Stimulated activated naive CD8-positive, alpha-beta T cell treated with anti-CD3 and anti-CD28 coated beads, Interleukin-15, Interleukin-2, amounts not matched to agents 100 ng/mL and 50 ng/mL, for 24 hours (primary cell): ENCODE data around the gene SLC34A1.
"Not testable (repeated sequence)": the region's sequence is repeated elsewhere in the genome, so short reads cannot be mapped to it uniquely, and the experiment has no call there.

Source experiments
- H3K27ac Mint-ChIP-seq: one replicate; pipeline ENCODE4 v1.8.0; 2021; ENCODE audit warnings: mild to moderate bottlenecking, mixed read lengths
- H3K27me3 Mint-ChIP-seq: one replicate; pipeline ENCODE4 v1.8.0; 2021; ENCODE audit warnings: mixed read lengths
- H3K36me3 Mint-ChIP-seq: one replicate; pipeline ENCODE4 v1.8.0; 2021; ENCODE audit warnings: low read depth, mixed read lengths
- H3K4me1 Mint-ChIP-seq: one replicate; pipeline ENCODE4 v1.8.0; 2021; ENCODE audit warnings: low read depth, mixed read lengths
- H3K4me3 Mint-ChIP-seq: one replicate; pipeline ENCODE4 v1.8.0; 2021; ENCODE audit warnings: mild to moderate bottlenecking, mixed read lengths
- H3K9me3 Mint-ChIP-seq: one replicate; pipeline ENCODE4 v1.8.0; 2021; ENCODE audit warnings: mixed read lengths

Gene SLC34A1, protein sequence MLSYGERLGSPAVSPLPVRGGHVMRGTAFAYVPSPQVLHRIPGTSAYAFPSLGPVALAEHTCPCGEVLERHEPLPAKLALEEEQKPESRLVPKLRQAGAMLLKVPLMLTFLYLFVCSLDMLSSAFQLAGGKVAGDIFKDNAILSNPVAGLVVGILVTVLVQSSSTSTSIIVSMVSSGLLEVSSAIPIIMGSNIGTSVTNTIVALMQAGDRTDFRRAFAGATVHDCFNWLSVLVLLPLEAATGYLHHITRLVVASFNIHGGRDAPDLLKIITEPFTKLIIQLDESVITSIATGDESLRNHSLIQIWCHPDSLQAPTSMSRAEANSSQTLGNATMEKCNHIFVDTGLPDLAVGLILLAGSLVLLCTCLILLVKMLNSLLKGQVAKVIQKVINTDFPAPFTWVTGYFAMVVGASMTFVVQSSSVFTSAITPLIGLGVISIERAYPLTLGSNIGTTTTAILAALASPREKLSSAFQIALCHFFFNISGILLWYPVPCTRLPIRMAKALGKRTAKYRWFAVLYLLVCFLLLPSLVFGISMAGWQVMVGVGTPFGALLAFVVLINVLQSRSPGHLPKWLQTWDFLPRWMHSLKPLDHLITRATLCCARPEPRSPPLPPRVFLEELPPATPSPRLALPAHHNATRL

DNA sequence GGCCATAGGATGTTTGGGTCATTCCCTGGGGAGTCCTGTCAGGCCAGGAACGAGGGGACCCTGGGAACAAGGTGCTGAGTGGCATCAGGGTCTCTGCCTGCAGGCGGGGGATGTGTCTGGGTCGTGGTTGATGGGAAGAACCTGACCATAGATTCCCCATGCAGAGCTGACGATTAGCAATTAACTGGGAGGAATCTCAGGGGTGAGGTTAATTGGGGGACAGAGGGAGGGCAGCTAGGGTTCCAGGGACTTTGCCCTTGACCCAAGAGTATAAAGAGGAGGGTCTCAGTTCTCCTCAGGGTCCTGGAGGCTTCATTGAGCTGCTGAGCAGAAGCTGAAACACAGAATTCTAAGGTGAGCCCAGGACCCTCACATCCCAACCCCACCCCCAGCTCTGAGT lies at the start of gene SLC34A1:
SLC34A1 (plus strand) TSS at position 301 of the 400 bp plus-strand sequence. CDS start 1,308 bp downstream, outside the sequence.
- Mint-ChIP-seq H3K36me3 (no peaks in the 10 kb centered on the region), H3K27me3 (no peaks in the 10 kb centered on the region), H3K4me1 (peaks cover 34% of the 10 kb centered on the region), H3K9me3 (no peaks in the 10 kb centered on the region), H3K27ac (no peak within 1 kb of the TSS), H3K4me3 (no peak within 1 kb of the TSS)

DNA sequence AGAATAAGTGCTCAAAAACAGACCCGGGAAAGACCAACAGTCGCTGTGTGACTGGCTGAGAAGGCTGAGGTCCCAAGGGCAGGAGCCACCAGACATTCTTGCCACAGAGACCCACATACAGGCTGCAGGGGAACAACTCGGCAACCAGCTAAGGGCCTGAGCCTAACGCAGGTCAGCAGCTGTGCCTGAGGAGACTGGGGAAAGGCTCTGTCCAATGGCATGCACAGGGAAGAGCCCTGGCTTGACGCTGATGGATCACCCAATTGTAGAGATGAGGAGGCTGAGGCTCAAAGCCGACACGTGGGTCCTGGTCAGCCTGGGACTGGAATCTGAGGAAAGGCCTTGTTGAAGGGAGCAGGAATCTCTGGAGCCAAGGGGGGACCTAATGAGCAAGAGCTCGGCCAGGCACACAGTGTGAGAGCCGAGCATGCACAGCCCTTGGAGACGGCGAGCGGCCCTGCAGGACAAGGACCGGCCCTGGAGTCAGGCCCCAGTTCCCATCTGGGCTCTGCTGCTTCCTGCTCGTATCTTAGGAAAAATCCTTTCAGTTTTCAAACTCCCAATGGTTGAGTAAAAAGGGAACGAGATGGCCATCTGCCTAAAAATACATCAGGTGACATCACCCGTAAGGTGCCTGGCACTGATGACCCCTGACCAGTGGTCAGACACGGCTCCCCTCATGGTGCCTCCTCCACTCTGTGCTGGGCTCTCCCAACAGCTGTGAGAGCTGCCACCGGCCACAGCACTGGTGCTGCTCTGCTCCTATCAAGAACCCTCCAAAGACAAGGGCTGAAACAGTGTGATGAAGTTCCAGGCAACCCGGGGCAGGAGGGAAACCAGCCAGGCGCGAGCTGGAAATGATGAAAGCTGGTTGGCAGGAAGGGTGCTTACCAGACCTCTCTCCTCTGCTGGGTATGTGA lies 49.2 kb upstream of the SLC34A1 start:
- H3K27ac Mint-ChIP-seq = no peak overlapping the region
- no peak overlapping the region for H3K4me3 Mint-ChIP-seq
- peaks cover 46% of the 10 kb centered on the region for H3K36me3 Mint-ChIP-seq
- H3K4me1 Mint-ChIP-seq = peaks cover 21% of the 10 kb centered on the region
- no peaks in the 10 kb centered on the region for H3K9me3 Mint-ChIP-seq
- no peaks in the 10 kb centered on the region for H3K27me3 Mint-ChIP-seq

DNA sequence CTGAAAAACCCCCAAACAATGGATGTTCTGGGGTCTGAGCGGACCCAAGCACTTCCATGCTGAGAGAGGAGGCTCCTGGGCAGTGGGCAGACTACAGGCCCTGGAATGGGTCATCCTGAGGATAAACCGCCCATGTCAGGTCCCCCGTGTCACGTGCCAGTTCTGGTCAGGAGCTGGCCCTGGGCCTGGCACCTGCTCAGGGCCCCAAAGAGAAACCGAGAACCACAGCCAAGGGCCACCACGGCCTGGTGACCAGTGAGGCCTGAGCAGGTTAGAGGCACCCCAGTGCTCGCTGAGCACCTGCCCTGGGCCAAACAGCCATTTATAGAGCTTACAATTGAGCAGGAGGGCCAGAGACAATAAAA lies 48.6 kb upstream of the SLC34A1 start:
- peaks cover 21% of the 10 kb centered on the region for H3K4me1 Mint-ChIP-seq
- H3K27ac Mint-ChIP-seq = no peak overlapping the region
- no peaks in the 10 kb centered on the region for H3K27me3 Mint-ChIP-seq

DNA sequence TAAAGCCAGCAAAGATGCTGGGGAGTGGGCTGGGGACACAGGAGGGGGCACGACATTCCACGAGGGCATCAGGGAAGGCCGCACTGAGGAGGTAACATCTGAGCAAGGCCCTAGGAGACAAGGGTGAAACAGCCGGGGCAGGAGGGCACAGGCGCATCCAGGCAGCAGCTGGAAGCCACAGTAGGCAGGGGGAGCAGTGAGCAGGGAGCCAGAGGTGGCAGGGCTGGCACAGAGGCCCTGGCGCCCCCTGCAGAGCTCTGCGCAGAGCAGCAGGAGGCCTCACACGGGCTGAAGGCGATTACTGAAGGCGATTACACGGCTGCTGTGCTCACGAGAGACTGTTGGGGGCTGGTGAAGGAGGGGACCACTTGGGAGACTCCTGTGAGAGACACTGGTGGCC lies 48.1 kb upstream of the SLC34A1 start:
- no peaks in the 10 kb centered on the region for H3K27me3 Mint-ChIP-seq
- H3K4me1 Mint-ChIP-seq = peaks cover 16% of the 10 kb centered on the region
- H3K4me3 Mint-ChIP-seq = no peak overlapping the region
- H3K36me3 Mint-ChIP-seq = peaks cover 42% of the 10 kb centered on the region
- no peaks in the 10 kb centered on the region for H3K9me3 Mint-ChIP-seq
- peak overlapping the region; percentile 4 for H3K27ac Mint-ChIP-seq

More for the DNA sequence above, 48.6 kb upstream of the SLC34A1 start:
- peaks cover 43% of the 10 kb centered on the region for H3K36me3 Mint-ChIP-seq
- H3K4me3 Mint-ChIP-seq = no peak overlapping the region
- H3K9me3 Mint-ChIP-seq = no peaks in the 10 kb centered on the region

DNA sequence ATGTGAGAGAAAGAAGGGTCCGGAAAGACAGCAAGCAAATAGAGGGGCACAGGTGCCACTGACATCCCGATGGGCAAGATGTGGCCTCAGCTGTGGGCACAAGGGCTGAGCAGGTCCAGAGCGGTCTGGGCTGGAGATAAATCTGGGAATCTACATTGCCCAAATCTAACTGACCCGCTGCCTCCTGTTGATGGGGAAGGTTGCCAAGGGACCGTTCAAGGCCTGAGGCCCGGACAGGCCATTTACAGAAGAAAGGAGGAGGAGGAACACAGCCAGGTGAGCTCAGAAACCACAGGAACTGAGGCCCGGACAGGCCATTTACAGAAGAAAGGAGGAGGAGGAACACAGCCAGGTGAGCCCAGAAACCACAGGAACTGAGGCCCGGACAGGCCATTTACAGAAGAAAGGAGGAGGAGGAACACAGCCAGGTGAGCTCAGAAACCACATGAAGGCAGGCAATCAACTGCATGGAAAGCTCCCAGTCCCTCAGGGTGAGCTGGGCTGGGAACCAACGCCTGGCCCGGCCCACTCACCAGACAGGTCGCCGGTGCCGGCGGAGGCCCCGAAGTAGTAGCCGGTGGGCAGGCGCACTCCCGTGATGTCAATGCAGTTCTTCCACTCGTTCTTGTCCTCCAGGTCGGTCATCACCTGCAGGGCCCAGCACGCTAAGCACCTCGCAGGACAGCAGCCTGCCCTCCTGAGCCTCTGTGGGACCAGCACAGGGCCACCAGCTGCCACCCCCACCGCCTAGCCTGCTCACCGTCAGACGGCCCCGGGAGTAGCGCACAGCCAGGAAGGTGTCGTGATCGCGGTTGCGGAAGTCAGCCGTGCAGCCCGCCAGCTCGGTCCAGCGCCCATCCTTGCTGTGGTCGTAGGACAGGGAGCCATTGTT lies 47.4 kb upstream of the SLC34A1 start:
- H3K4me1 Mint-ChIP-seq = peaks cover 10% of the 10 kb centered on the region
- H3K27ac Mint-ChIP-seq = no peak overlapping the region
- no peak overlapping the region for H3K4me3 Mint-ChIP-seq
- no peaks in the 10 kb centered on the region for H3K27me3 Mint-ChIP-seq
- peaks cover 50% of the 10 kb centered on the region for H3K36me3 Mint-ChIP-seq
- no peaks in the 10 kb centered on the region for H3K9me3 Mint-ChIP-seq

DNA sequence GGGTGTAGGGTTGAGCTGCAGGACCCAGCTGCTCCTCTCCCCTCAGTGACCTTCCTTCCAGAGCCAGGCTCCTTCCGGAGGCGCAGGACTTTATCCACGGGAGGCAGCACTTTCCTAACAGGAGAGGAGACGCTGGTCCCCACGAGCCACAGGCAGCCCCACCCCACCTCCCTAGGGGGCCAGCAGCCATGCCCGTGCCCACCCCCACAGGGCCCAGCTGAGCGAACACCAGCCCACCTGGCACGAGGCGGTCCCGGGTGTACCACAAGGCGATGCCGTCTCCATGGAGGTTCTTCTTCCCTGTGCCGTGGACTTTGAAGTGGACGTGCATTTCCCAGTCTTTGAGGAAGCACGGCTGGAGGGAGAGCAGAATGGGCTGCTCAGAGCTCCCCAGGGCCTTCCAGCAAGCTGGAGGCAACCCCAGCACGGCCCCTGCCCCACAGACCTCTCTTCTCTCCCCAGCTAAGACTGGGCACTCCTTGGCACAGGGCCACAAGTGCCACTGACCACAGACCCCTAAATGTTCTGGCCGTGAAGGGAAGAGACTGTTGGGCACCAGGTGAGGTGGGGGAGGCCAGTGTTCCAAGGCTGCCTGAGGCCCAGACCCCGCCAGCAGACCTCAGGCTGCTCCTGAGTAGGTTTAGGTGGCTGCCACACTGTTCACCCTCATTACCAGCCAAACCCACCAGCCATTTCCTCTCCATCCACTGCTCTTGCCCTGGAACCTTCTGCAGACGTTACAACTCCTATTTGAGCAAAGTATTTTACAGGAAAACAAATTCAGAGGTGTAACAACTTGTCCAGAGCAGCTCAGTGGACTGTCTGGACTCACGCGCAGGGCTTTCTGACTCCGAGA lies 45.8 kb upstream of the SLC34A1 start:
- Mint-ChIP-seq H3K27ac (no peak overlapping the region), H3K4me3 (no peak overlapping the region), H3K36me3 (peaks cover 49% of the 10 kb centered on the region), H3K9me3 (no peaks in the 10 kb centered on the region), H3K27me3 (no peaks in the 10 kb centered on the region), H3K4me1 (peaks cover 11% of the 10 kb centered on the region)

DNA sequence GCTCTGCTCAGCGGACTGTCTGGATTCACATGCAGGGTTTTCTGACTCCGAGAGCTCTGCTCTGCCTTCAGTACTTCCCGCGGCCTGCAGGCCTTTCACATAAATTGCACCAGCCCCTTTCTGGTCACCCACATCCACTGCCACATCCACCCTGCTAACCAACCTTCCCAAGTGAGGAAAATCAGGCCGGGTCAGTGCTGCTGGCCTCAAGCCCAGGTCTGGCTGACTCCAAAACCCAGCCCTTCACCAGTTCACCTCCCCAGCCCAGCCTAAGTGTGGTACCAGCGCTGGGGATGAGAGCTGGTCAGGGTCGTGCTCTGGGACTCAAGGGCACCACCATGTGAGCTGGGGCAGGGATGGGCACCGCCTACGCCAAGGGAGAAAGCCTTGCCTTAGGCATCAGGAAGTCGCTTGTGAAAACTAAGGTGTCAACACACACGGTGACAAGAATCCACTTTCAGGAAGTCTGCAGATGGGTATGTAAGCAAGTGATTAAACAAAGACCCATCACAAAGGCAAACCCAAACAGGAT lies 45.1 kb upstream of the SLC34A1 start:
- Mint-ChIP-seq H3K36me3 (peaks cover 46% of the 10 kb centered on the region), H3K4me3 (no peak overlapping the region), H3K9me3 (no peaks in the 10 kb centered on the region), H3K27ac (no peak overlapping the region), H3K27me3 (no peaks in the 10 kb centered on the region), H3K4me1 (peaks cover 14% of the 10 kb centered on the region)

DNA sequence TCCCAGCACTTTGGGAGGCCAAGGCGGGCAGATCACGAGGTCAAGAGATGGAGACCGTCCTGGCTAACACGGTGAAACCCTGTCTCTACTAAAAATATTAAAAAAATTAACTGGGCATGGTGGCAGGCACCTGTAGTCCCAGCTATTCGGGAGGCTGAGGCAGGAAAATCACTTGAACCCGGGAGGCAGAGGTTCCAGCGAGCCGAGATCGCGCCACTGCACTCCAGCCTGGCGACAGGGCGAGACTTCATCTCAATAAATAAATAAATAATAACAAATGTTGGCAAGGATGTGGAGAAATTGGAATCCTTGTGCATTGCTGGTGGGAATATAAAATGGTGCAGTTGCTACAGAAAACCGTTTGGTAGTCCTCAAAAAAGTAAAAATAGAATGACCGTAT lies 41.2 kb upstream of the SLC34A1 start:
- H3K9me3 Mint-ChIP-seq, H3K27ac Mint-ChIP-seq, H3K4me3 Mint-ChIP-seq, H3K27me3 Mint-ChIP-seq: not testable (repeated sequence)
- H3K4me1 Mint-ChIP-seq = peaks cover 38% of the 10 kb centered on the region
- H3K36me3 Mint-ChIP-seq = peaks cover 52% of the 10 kb centered on the region

DNA sequence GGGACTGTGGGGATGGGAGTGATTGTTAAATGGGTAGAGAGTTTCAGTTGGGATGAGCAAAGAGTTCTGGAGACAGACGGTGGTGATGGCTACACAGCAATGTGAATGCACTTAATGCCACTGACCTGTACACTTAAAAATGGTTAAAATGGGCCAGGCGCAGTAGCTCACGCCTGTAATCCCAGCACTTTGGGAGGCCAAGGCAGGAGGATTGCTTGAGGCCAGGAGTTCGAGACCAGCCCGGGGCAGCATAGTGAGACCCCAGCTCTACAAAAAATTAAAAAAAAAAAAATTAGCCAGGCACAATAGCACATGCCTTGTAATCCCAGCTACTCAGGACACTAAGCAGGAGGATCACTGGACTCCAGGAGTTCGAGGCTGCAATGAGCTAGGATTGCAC lies 40.5 kb upstream of the SLC34A1 start:
- no peaks in the 10 kb centered on the region for H3K27me3 Mint-ChIP-seq

DNA sequence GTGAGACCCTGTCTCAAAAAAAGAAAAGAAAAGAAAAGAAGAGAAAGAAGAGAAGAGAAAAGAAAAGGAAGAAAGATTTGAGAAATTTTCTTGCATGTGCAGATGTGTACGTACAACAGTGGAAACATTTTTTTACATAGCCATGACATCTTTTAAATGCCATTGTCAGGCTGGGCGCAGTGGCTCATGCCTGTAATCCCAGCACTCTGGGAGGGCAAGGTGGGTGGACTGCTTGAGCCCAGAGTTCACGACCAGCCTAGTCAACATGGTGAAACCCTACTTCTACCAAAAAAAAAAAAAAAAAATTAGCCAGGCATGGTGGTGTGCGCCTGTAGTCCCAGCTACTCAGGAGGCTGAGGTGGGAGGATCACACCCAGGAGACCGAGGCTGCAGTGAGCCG lies 39.3 kb upstream of the SLC34A1 start:
- Mint-ChIP-seq H3K36me3 (peaks cover 56% of the 10 kb centered on the region), H3K4me1 (peaks cover 42% of the 10 kb centered on the region), H3K27me3 (no peaks in the 10 kb centered on the region), H3K27ac (no peak overlapping the region), H3K4me3 (no peak overlapping the region), H3K9me3 (no peaks in the 10 kb centered on the region)

More for the DNA sequence above, 40.5 kb upstream of the SLC34A1 start:
- H3K4me1 Mint-ChIP-seq = peaks cover 38% of the 10 kb centered on the region
- peaks cover 52% of the 10 kb centered on the region for H3K36me3 Mint-ChIP-seq
- no peak overlapping the region for H3K4me3 Mint-ChIP-seq
- H3K27ac Mint-ChIP-seq = no peak overlapping the region
- H3K9me3 Mint-ChIP-seq = no peaks in the 10 kb centered on the region

DNA sequence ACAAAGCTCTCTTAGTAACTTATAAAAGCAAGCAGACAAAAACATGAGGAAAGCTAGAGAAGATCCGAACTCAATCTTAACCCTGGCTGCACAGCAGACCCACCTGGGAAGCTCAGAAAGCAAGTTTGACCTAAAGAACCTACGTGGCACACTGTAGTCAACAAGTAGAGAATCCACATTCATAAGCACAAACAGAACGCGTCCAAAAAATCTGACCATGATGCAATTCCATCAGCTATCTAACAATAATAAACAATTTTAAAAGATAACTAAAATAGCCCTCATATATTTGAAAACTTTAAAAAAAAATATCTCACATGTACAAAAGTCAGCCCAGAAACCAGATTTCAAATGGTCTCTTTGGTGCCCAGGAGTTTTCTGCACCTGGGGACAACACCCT lies 37.4 kb upstream of the SLC34A1 start:
- no peak overlapping the region for H3K27ac Mint-ChIP-seq
- peaks cover 48% of the 10 kb centered on the region for H3K36me3 Mint-ChIP-seq
- H3K27me3 Mint-ChIP-seq = no peaks in the 10 kb centered on the region
- no peak overlapping the region for H3K4me3 Mint-ChIP-seq
- no peaks in the 10 kb centered on the region for H3K9me3 Mint-ChIP-seq
- H3K4me1 Mint-ChIP-seq = peaks cover 49% of the 10 kb centered on the region

DNA sequence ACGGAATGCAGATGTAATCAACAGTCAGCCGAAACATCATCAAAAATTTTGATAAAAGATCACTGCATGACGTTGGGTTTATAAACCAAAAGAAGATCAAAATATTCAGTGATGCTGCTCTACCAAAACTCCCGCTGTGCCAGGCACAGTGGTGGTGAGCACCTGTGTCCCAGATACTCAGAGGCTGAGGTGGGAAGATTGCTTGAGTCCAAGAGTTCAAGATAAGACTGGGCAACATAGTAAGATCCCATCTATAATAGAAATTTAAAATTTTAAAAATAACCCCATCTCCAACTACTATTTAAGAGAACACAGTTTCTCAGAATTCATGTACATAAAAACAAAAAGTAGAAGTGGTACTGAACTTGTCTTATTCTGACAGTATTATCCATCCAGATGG lies 36.5 kb upstream of the SLC34A1 start:
- no peaks in the 10 kb centered on the region for H3K27me3 Mint-ChIP-seq
- peaks cover 42% of the 10 kb centered on the region for H3K36me3 Mint-ChIP-seq
- no peak overlapping the region for H3K4me3 Mint-ChIP-seq
- H3K27ac Mint-ChIP-seq = no peak overlapping the region
- no peaks in the 10 kb centered on the region for H3K9me3 Mint-ChIP-seq
- H3K4me1 Mint-ChIP-seq = peaks cover 54% of the 10 kb centered on the region

DNA sequence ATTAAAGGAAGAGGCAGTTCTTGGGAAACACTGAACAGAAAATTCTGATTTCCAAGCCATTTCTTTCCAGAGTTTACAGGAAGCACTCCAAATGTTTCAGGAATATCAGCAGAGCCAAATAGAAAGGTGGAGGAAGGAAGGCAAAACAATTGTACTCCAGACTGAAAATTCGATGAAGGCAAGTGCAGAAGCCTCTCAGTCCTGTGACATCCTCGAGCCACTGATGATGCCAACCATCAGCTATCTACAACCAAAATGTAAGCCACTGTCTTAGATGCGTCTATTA lies 34.9 kb upstream of the SLC34A1 start:
- no peaks in the 10 kb centered on the region for H3K9me3 Mint-ChIP-seq
- peaks cover 37% of the 10 kb centered on the region for H3K36me3 Mint-ChIP-seq
- no peaks in the 10 kb centered on the region for H3K27me3 Mint-ChIP-seq
- peak overlapping the region; percentile 99 for H3K4me3 Mint-ChIP-seq
- H3K27ac Mint-ChIP-seq = peak overlapping the region; percentile 61
- peaks cover 51% of the 10 kb centered on the region for H3K4me1 Mint-ChIP-seq
